ENCODE results near the gene YKT6.

Gene YKT6

GRCh38 chr7:44247868-44248651 lies 47.3 kb downstream of the YKT6 start:
- H3K4me3 ChIP-seq (ENCODE audit: low read length), result no peak overlapping the region
- no peaks in the 10 kb centered on the region for H3K9me3 ChIP-seq (ENCODE audit: control insufficient read depth, low read length)
- H3K4me1 ChIP-seq (ENCODE audit: control insufficient read depth, insufficient read depth, low read length), result no peaks in the 10 kb centered on the region
- H3K36me3 ChIP-seq (ENCODE audit: control insufficient read depth, insufficient read depth, low read length), result no peaks in the 10 kb centered on the region
- H3K9ac ChIP-seq (ENCODE audit: low read length), result no peak overlapping the region
- no peaks in the 10 kb centered on the region for H3K27me3 ChIP-seq (ENCODE audit: control insufficient read depth, insufficient read depth, low read length)

- Histone ChIP-seq H3K27me3 (ENCODE audit: control insufficient read depth, insufficient read depth, low read length) (no peaks in the 10 kb centered on the region), H3K9me3 (ENCODE audit: control insufficient read depth, low read length) (no peaks in the 10 kb centered on the region), H3K4me3 (ENCODE audit: low read length) (no peak overlapping the region), H3K36me3 (ENCODE audit: control insufficient read depth, insufficient read depth, low read length) (no peaks in the 10 kb centered on the region), H3K4me1 (ENCODE audit: control insufficient read depth, insufficient read depth, low read length) (no peaks in the 10 kb centered on the region), H3K9ac (ENCODE audit: low read length) (no peak overlapping the region)
These were observed 49.0 kb downstream of the YKT6 start for GRCh38 chr7:44249639-44250234.

GRCh38 chr7:44251269-44251668 lies 50.5 kb downstream of the YKT6 start:
- Histone ChIP-seq H3K9me3 (ENCODE audit: control insufficient read depth, low read length) (no peaks in the 10 kb centered on the region), H3K36me3 (ENCODE audit: control insufficient read depth, insufficient read depth, low read length) (no peaks in the 10 kb centered on the region), H3K4me3 (ENCODE audit: low read length) (no peak overlapping the region), H3K27me3 (ENCODE audit: control insufficient read depth, insufficient read depth, low read length) (no peaks in the 10 kb centered on the region), H3K4me1 (ENCODE audit: control insufficient read depth, insufficient read depth, low read length) (no peaks in the 10 kb centered on the region), H3K9ac (ENCODE audit: low read length) (no peak overlapping the region)

GRCh38 chr7:44251881-44252280 lies 51.1 kb downstream of the YKT6 start:
- no peaks in the 10 kb centered on the region for H3K4me1 ChIP-seq (ENCODE audit: control insufficient read depth, insufficient read depth, low read length)
- H3K4me3 ChIP-seq (ENCODE audit: low read length), result no peak overlapping the region
- no peak overlapping the region for H3K9ac ChIP-seq (ENCODE audit: low read length)
- no peaks in the 10 kb centered on the region for H3K27me3 ChIP-seq (ENCODE audit: control insufficient read depth, insufficient read depth, low read length)
- no peaks in the 10 kb centered on the region for H3K36me3 ChIP-seq (ENCODE audit: control insufficient read depth, insufficient read depth, low read length)
- H3K9me3 ChIP-seq (ENCODE audit: control insufficient read depth, low read length), result no peaks in the 10 kb centered on the region

GRCh38 chr7:44256459-44256858 lies 55.7 kb downstream of the YKT6 start:
- H3K9ac ChIP-seq (ENCODE audit: low read length), result no peak overlapping the region
- no peaks in the 10 kb centered on the region for H3K9me3 ChIP-seq (ENCODE audit: control insufficient read depth, low read length)
- no peak overlapping the region for H3K4me3 ChIP-seq (ENCODE audit: low read length)
- no peaks in the 10 kb centered on the region for H3K36me3 ChIP-seq (ENCODE audit: control insufficient read depth, insufficient read depth, low read length)
- no peaks in the 10 kb centered on the region for H3K27me3 ChIP-seq (ENCODE audit: control insufficient read depth, insufficient read depth, low read length)
- peaks cover 20% of the 10 kb centered on the region for H3K4me1 ChIP-seq (ENCODE audit: control insufficient read depth, insufficient read depth, low read length)

GRCh38 chr7:44257213-44257612 lies 56.4 kb downstream of the YKT6 start:
- Histone ChIP-seq H3K36me3 (ENCODE audit: control insufficient read depth, insufficient read depth, low read length) (no peaks in the 10 kb centered on the region), H3K27me3 (ENCODE audit: control insufficient read depth, insufficient read depth, low read length) (no peaks in the 10 kb centered on the region), H3K9me3 (ENCODE audit: control insufficient read depth, low read length) (no peaks in the 10 kb centered on the region), H3K4me1 (ENCODE audit: control insufficient read depth, insufficient read depth, low read length) (peaks cover 20% of the 10 kb centered on the region), H3K4me3 (ENCODE audit: low read length) (no peak overlapping the region), H3K9ac (ENCODE audit: low read length) (no peak overlapping the region)

GRCh38 chr7:44257618-44258422 lies 57.0 kb downstream of the YKT6 start:
- Histone ChIP-seq H3K27me3 (ENCODE audit: control insufficient read depth, insufficient read depth, low read length) (no peaks in the 10 kb centered on the region), H3K9me3 (ENCODE audit: control insufficient read depth, low read length) (no peaks in the 10 kb centered on the region), H3K4me3 (ENCODE audit: low read length) (no peak overlapping the region), H3K9ac (ENCODE audit: low read length) (no peak overlapping the region), H3K36me3 (ENCODE audit: control insufficient read depth, insufficient read depth, low read length) (no peaks in the 10 kb centered on the region), H3K4me1 (ENCODE audit: control insufficient read depth, insufficient read depth, low read length) (peaks cover 20% of the 10 kb centered on the region)

GRCh38 chr7:44258423-44258760 lies 57.6 kb downstream of the YKT6 start:
- Histone ChIP-seq H3K9ac (ENCODE audit: low read length) (no peak overlapping the region), H3K9me3 (ENCODE audit: control insufficient read depth, low read length) (no peaks in the 10 kb centered on the region), H3K4me1 (ENCODE audit: control insufficient read depth, insufficient read depth, low read length) (peaks cover 20% of the 10 kb centered on the region), H3K27me3 (ENCODE audit: control insufficient read depth, insufficient read depth, low read length) (no peaks in the 10 kb centered on the region), H3K36me3 (ENCODE audit: control insufficient read depth, insufficient read depth, low read length) (no peaks in the 10 kb centered on the region), H3K4me3 (ENCODE audit: low read length) (no peak overlapping the region)

- Histone ChIP-seq H3K36me3 (ENCODE audit: control insufficient read depth, insufficient read depth, low read length) (no peaks in the 10 kb centered on the region), H3K4me1 (ENCODE audit: control insufficient read depth, insufficient read depth, low read length) (peaks cover 20% of the 10 kb centered on the region), H3K9ac (ENCODE audit: low read length) (no peak overlapping the region), H3K9me3 (ENCODE audit: control insufficient read depth, low read length) (no peaks in the 10 kb centered on the region), H3K4me3 (ENCODE audit: low read length) (no peak overlapping the region), H3K27me3 (ENCODE audit: control insufficient read depth, insufficient read depth, low read length) (peaks cover 3% of the 10 kb centered on the region)
These were observed 58.2 kb downstream of the YKT6 start for GRCh38 chr7:44258865-44259546.

GRCh38 chr7:44259547-44260457 lies 59.0 kb downstream of the YKT6 start:
- Histone ChIP-seq H3K36me3 (ENCODE audit: control insufficient read depth, insufficient read depth, low read length) (no peaks in the 10 kb centered on the region), H3K9me3 (ENCODE audit: control insufficient read depth, low read length) (no peaks in the 10 kb centered on the region), H3K27me3 (ENCODE audit: control insufficient read depth, insufficient read depth, low read length) (peaks cover 11% of the 10 kb centered on the region), H3K9ac (ENCODE audit: low read length) (no peak overlapping the region), H3K4me1 (ENCODE audit: control insufficient read depth, insufficient read depth, low read length) (peaks cover 20% of the 10 kb centered on the region), H3K4me3 (ENCODE audit: low read length) (no peak overlapping the region)

- Histone ChIP-seq H3K27me3 (ENCODE audit: control insufficient read depth, insufficient read depth, low read length) (peaks cover 16% of the 10 kb centered on the region), H3K4me1 (ENCODE audit: control insufficient read depth, insufficient read depth, low read length) (peaks cover 20% of the 10 kb centered on the region), H3K9me3 (ENCODE audit: control insufficient read depth, low read length) (no peaks in the 10 kb centered on the region), H3K36me3 (ENCODE audit: control insufficient read depth, insufficient read depth, low read length) (no peaks in the 10 kb centered on the region), H3K9ac (ENCODE audit: low read length) (no peak overlapping the region), H3K4me3 (ENCODE audit: low read length) (no peak overlapping the region)
These were observed 60.5 kb downstream of the YKT6 start for GRCh38 chr7:44261240-44261639.

Measured in mucosa of stomach (tissue), 1 donor.